Omental fat pad (tissue), 4 donors: ENCODE data around the gene VAV2. TPM values are rescaled to one million over a fixed set of nuclear protein-coding genes. Genes with fewer than 3 reads are reported as not detected.

Experiments used
- ATAC-seq: fragments of 150-250 bp; one replicate; pipeline ENCODE4 v1.9.1; 2016; ENCODE audit warnings: mild to moderate bottlenecking, moderate library complexity; ENCODE audit not compliant: low FRiP score
- DNase-seq: peaks from one replicate; pipeline ENCODE4 v3.0.0-alpha.2; 2019; ENCODE audit warnings: low spot score
- total RNA-seq, 4 donors: library from RNA; depleted of rRNA; stranded (reverse); fragments of >200 nt; gene quantifications; one replicate each; pipeline ENCODE4 v1.1.0, GENCODE V29; 2016
- TF ChIP-seq, protein P1 (sequence below), 3 donors: fragments of 450-650 bp; IDR thresholded peaks; one replicate each; pipeline ENCODE4 v1.5.1; 2016 to 2017; ENCODE audit warnings: antibody characterized with exemption in 3 of 3, mild to moderate bottlenecking in 3 of 3, moderate library complexity in 2 of 3

VAV2 gene
- total RNA-seq, 4 donors from 2014 or later, result 4.0 to 10.9 (median 6.2) TPM

DNA sequence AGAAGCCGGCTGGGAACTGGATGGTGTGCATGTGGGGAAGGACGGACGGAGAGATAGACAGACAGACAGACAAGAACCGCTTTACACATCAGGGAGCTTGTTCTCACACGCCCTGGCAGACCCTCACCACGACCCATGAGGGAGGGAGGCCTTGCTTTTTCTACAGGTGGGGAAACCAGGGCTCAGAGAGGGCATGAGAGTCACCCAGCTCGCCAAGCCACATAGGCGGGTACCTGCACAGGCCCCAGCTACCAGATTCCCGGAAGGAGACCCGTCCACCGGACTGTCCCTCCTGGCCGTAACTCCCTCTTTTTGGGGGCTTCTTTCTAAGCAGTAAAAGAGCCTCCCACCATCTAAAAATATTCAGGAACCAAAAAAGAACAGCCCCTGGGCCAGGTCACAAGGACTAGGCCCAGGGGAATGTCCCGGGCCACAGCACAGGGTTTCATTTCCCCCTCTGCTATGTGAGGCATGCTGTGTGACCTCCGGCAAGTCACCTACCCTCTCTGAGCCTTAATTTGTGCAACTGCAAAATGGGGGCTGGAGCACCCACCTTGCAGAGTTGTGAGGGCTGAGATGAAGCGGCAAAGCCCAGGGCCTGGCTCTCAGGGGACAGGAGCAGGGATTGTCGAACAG lies 169.6 kb downstream of the VAV2 start:
- TF ChIP-seq, protein P1, sequence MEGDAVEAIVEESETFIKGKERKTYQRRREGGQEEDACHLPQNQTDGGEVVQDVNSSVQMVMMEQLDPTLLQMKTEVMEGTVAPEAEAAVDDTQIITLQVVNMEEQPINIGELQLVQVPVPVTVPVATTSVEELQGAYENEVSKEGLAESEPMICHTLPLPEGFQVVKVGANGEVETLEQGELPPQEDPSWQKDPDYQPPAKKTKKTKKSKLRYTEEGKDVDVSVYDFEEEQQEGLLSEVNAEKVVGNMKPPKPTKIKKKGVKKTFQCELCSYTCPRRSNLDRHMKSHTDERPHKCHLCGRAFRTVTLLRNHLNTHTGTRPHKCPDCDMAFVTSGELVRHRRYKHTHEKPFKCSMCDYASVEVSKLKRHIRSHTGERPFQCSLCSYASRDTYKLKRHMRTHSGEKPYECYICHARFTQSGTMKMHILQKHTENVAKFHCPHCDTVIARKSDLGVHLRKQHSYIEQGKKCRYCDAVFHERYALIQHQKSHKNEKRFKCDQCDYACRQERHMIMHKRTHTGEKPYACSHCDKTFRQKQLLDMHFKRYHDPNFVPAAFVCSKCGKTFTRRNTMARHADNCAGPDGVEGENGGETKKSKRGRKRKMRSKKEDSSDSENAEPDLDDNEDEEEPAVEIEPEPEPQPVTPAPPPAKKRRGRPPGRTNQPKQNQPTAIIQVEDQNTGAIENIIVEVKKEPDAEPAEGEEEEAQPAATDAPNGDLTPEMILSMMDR (IDR thresholded peaks at IDR 0.05), result no peak
- DNase-seq (no peak), ATAC-seq (no peak)

DNA sequence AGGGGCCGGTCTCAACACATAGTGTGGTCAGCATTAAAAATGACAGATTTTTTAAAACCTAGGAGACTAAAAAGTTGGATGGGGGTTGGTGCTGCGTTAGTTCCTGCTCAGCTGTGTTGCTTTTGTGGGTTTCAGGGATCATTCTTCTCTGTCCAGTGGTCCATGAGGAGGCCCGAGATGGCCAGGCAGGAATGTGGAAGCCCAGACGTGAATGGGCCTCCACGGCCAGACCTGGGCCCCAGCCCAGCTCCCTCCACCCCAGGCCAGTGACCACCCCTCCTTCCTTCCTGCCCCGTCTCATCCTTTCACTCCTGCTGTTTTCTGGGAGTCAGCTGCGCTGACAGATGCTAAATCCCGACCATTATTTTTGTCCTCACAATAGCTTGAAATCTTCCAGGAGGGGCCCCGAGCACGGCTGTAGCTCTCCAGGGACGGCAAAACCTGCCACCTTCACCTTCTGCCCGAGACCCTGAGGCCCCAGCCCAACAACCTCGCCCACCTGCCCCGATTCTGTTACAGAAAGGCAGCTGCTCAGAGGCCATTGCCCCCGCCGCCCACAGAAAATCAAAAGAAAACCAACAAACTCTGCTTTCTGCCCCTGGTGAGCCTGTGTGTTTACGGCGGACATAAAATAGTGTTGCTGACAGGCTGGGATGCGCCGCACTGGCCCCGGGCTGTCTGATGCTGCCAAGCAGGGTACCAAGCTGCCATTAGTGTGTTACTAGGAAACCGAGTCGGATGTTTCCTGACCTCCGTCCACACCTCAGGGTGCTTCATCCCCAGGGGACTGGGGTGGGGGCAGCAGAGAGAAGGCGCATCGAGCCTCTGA lies 170.3 kb downstream of the VAV2 start:
- TF ChIP-seq, protein P1 (IDR thresholded peaks at IDR 0.05), result no peak
- no peak for DNase-seq
- ATAC-seq, result no peak

DNA sequence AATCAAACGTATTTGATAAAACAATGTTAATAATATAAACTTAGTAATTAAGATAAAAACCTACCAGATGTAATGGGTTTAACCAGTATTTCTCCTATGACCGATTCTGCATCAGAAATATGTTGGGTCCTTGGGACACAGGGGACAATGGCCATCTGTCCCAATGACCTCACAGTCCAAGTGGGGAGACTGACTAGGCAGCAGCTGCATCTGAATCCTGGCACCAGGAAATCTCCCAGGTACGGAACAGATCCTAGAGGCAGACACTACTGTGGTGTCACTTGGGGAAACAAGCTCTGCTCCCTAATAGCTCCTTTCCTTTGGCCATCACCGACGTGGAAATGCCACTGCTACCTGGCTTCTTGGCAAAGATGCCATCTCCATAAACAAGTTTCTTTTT lies 172.2 kb downstream of the VAV2 start:
- DNase-seq (no peak), ATAC-seq (no peak)
- TF ChIP-seq, protein P1 (IDR thresholded peaks at IDR 0.05), result no peak

DNA sequence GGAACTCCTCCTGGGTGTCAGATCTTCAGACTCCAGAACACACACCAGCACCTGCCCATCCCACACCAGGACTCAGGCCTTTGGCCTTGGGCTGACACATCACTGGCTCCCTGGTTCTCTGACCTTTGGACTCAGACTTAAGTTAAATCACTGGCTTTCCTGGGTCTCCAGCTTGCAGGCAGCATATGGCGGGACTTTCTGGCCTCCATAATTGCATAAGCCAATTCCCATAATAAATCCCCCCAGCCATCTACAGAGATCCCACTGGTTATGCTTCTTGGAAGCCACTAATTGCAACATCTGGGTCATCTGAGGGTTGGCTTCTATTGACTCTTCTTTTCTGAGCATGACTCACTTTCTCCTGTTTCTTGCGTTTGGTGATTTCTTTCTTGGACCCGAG lies 173.7 kb downstream of the VAV2 start:
- DNase-seq (no peak), ATAC-seq (no peak)

DNA sequence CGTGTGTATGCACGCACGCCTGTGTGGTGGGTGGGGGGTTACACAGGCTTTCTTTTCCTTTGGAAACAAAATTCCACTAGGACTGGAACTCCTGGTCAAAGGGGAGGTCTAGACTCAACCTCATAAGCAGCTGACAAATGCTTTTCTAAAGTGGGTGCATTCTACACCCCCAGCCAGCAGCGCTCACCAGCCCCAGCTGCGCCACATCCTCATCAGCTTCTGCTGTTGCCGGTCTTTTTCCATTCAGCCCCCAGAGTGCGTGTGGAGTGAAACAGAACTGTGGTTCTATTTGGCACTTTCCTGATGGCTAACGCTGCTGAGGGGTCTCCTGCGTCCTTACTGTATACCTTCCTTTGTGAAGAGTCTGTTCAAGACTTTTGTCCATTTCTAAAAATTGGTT lies 176.3 kb downstream of the VAV2 start:
- ATAC-seq (no peak), DNase-seq (no peak)
- TF ChIP-seq, protein P1 (IDR thresholded peaks at IDR 0.05), result no peak

More for the DNA sequence above, 173.7 kb downstream of the VAV2 start:
- TF ChIP-seq, protein P1 (IDR thresholded peaks at IDR 0.05), result no peak

DNA sequence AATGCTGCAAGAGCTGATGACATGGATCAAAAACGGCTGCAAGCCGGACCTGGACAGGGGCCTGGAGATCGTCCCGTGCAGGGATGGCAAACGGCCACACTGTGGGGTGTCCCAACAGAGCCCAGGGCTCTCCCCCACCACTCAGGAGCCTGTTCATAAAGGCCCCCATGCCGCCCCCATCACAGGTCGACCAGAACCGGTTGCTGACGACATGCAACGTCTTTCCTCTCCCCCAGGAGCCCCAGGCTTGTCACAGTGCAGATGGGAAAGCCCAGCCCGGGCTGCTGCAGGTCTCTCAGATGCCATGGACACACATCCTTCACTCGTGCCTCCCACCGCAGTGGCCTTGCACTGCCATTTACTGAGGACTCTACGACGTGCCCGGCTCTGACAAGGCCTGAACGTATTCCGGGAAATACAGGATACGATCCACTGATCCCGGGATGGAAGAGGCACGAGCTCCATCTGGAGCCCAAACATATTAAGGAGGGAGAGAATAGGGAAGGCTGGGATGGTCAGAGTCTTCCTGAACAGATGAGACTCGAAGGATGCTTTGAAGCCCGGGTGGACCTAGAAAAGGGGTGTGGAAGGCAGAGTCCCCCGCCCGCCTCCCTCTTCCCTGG lies 177.4 kb downstream of the VAV2 start:
- DNase-seq, result no peak
- ATAC-seq, result no peak
- TF ChIP-seq, protein P1 (IDR thresholded peaks at IDR 0.05), result no peak
